RWPE1 (cell line): Measurements from ENCODE around the gene PTPRD.

Experiments
- CTCF ChIA-PET: fragments of 350-600 bp; sonication (Branson Sonifier 250); formaldehyde crosslinking; extraction: SDS; loops from one replicate; lab custom pipeline; 2021; lab: Yijun Ruan, JAX
- POLR2A ChIA-PET: fragments of 400-600 bp; formaldehyde crosslinking; extraction: SDS; loops from one replicate; lab custom pipeline; 2020; ENCODE audit warnings: antibody characterized with exemption; ENCODE audit not compliant: low non-redundant PET; lab: Yijun Ruan, JAX
- DNase-seq: peaks from one replicate; pipeline ENCODE4 v3.0.0; 2012; ENCODE audit warnings: low spot score
- H3K27ac ChIP-seq: fragments of 450-650 bp; 2 replicates; pipeline ENCODE4 v1.5.1; 2017
- CTCF ChIP-seq: fragments of 450-650 bp; conservative IDR thresholded peaks from 2 replicates; pipeline ENCODE4 v1.5.1; 2017; ENCODE audit warnings: low read depth, mild to moderate bottlenecking

PTPRD gene

GRCh38 chr9:8842402-8843193 is 1770.2 kb downstream of the PTPRD start:
- POLR2A ChIA-PET, result no interaction called here
- H3K27ac ChIP-seq, result no peak overlapping the region
- TF ChIP-seq CTCF, result no peak
- CTCF ChIA-PET, result no interaction called here
- no peak for DNase-seq

- no peak overlapping the region for H3K27ac ChIP-seq
- DNase-seq, result no peak
- POLR2A ChIA-PET, result no interaction called here
- CTCF ChIA-PET, result no interaction called here
- TF ChIP-seq CTCF, result no peak
Measured at GRCh38 chr9:8838136-8838535, 1774.7 kb downstream of the PTPRD start.

- POLR2A ChIA-PET, result no interaction called here
- DNase-seq, result no peak
- no peak overlapping the region for H3K27ac ChIP-seq
- TF ChIP-seq CTCF, result no peak
- CTCF ChIA-PET, result no interaction called here
Measured at GRCh38 chr9:8835291-8835690, 1777.5 kb downstream of the PTPRD start.

- DNase-seq, result no peak
- no peak overlapping the region for H3K27ac ChIP-seq
- no peak for TF ChIP-seq CTCF
- POLR2A ChIA-PET, result no interaction called here
- CTCF ChIA-PET, result no interaction called here
Measured at GRCh38 chr9:8832955-8833354, 1779.8 kb downstream of the PTPRD start.

GRCh38 chr9:8832386-8832785 is 1780.4 kb downstream of the PTPRD start:
- ChIA-PET CTCF (no interaction called here), POLR2A (no interaction called here)
- DNase-seq, result no peak
- no peak overlapping the region for H3K27ac ChIP-seq
- TF ChIP-seq CTCF, result no peak

GRCh38 chr9:8831568-8831967 is 1781.2 kb downstream of the PTPRD start:
- ChIA-PET CTCF (no interaction called here), POLR2A (no interaction called here)
- no peak for DNase-seq
- no peak for TF ChIP-seq CTCF
- H3K27ac ChIP-seq, result no peak overlapping the region
